Activated CD4-positive, alpha-beta T cell treated with anti-CD3 and anti-CD28 coated beads, Interleukin-2, amount 10 ng/mL, durations not matched to agents 24 days and 14 days (primary cell): Measurements from ENCODE around the gene NTS. TPM values are rescaled to one million over a fixed set of nuclear protein-coding genes. Genes with fewer than 3 reads are reported as not detected.

Experiments used
- DNase-seq: peaks from one replicate; pipeline ENCODE4 v3.0.0; 2022
- H3K27ac Mint-ChIP-seq: one replicate; pipeline ENCODE4 v1.8.0; 2022; ENCODE audit warnings: mild to moderate bottlenecking, mixed read lengths
- H3K27me3 Mint-ChIP-seq: one replicate; pipeline ENCODE4 v1.8.0; 2022; ENCODE audit warnings: mixed read lengths
- H3K36me3 Mint-ChIP-seq: one replicate; pipeline ENCODE4 v1.8.0; 2022; ENCODE audit warnings: low read depth, mild to moderate bottlenecking, mixed read lengths
- H3K4me1 Mint-ChIP-seq: one replicate; pipeline ENCODE4 v1.8.0; 2021; ENCODE audit warnings: mixed read lengths
- H3K4me3 Mint-ChIP-seq: one replicate; pipeline ENCODE4 v1.8.0; 2022; ENCODE audit warnings: mild to moderate bottlenecking, moderate library complexity, mixed read lengths
- H3K9me3 Mint-ChIP-seq: one replicate; pipeline ENCODE4 v1.8.0; 2021; ENCODE audit warnings: mixed read lengths
- intact Hi-C: fragments of 100-400 bp; cut with micrococcal nuclease; formaldehyde crosslinking; loops from one replicate; pipeline ENCODE4 v1.15.1; 2023
- total RNA-seq: library from RNA; stranded (reverse); gene quantifications from 2 replicates; pipeline ENCODE4 v1.2.3, GENCODE V29; 2022

Gene NTS
- not detected in 2 replicates for total RNA-seq

DNA sequence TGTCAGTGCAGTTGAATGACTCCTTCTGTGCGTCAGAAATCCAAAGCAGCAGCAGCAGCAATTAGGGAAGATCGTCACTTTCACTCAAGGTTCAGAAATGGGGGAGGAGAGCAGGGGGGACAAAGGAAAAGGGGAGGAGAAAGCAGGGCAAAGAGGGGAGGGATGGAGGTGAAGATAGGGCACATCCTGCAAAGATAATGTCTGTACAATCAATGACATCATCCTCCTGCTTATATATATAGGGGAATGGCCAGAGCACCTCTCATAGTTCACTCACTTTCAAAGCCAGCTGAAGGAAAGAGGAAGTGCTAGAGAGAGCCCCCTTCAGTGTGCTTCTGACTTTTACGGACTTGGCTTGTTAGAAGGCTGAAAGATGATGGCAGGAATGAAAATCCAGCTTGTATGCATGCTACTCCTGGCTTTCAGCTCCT, at the start of gene NTS:
Gene NTS (plus strand): TSS at position 265 of the 431 bp plus-strand sequence. CDS start 109 bp downstream, at position 374.
- no peaks in the 10 kb centered on the region for H3K27me3 Mint-ChIP-seq
- no peak within 1 kb of the TSS for H3K4me3 Mint-ChIP-seq
- intact Hi-C loops, result no loop called here
- no peaks in the 10 kb centered on the region for H3K9me3 Mint-ChIP-seq
- H3K36me3 Mint-ChIP-seq, result no peaks in the 10 kb centered on the region
- H3K4me1 Mint-ChIP-seq, result no peaks in the 10 kb centered on the region
- no peak for DNase-seq
- H3K27ac Mint-ChIP-seq, result no peak within 1 kb of the TSS

DNA sequence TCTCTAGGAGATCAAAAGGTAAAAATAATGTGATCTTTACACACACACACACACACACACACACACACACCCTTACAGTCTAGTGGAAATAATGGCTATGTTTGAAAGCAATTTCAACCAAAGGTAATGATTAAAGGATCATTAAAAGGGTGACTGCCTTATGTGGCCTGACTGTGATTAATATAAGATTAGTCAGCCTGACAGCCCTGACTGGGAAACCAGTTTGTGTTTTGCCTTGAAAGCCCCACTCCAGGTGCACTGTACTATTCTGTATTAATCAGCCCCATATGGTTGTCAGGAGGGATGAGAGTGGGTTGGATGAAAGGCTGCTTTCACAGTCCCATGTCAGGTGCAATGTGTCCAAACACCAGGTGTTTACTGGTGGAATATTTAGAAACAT, 48.3 kb upstream of the NTS start:
- Mint-ChIP-seq H3K4me1 (no peaks in the 10 kb centered on the region), H3K9me3 (no peaks in the 10 kb centered on the region), H3K27me3 (no peaks in the 10 kb centered on the region), H3K36me3 (no peaks in the 10 kb centered on the region), H3K4me3 (no peak overlapping the region), H3K27ac (no peak overlapping the region)
- intact Hi-C loops, result no loop called here
- no peak for DNase-seq

DNA sequence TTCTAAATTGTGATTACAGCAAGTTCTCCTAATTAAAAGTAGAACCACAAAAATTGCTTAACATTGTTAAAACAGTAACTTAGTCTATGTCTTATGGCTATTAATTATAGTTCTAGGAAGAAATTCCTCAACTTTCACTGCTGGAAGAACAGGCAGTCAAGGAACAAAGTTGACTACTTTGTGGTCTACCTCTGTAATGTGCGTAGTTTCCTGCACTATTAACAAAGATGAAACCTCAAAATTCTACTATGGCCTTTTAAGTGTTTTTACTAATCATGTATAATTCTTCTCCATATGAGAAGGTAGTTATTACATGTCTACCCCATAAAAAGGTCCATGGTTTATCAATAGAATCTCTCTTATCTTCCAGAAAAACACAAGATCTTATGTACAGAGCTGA, 45.5 kb upstream of the NTS start:
- no peaks in the 10 kb centered on the region for H3K4me1 Mint-ChIP-seq
- H3K27me3 Mint-ChIP-seq, result no peaks in the 10 kb centered on the region
- H3K9me3 Mint-ChIP-seq, result no peaks in the 10 kb centered on the region
- intact Hi-C loops, result no loop called here
- no peak overlapping the region for H3K27ac Mint-ChIP-seq
- no peaks in the 10 kb centered on the region for H3K36me3 Mint-ChIP-seq
- no peak for DNase-seq
- no peak overlapping the region for H3K4me3 Mint-ChIP-seq

GRCh38 chr12:85829391-85829790, 44.7 kb upstream of the NTS start:
- H3K27me3 Mint-ChIP-seq, result no peaks in the 10 kb centered on the region
- intact Hi-C loops, result no loop called here

DNA sequence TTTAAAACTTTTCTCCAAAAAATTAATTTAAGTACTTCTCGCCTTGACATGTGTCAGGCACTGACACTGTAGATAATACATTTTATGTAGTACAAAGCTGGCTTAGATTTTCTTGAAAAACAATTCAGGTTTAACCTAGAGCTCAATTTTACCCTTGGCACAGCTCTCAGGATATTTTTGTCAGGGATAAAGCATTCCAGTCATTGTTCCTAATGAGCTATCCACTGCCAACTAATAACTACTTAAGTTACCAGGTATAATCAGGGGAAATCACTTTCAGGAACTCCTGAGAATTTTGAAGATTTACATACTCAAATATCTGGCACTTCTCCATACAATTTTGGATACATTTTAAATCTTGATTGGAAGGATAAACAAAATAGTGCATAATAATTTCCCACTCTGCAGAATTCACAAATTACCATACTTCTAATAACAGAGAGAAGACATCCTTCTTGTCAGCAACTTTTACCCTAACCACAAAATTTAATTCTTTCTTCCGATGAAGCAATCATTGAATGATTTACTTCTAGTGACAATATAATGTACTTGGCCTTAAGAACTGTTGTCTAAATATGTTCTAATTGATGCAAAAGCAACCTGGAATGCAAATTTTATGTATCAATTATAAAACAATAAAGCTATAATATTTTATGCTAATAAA, 42.6 kb upstream of the NTS start:
- no peak for DNase-seq
- Mint-ChIP-seq H3K27ac (no peak overlapping the region), H3K27me3 (no peaks in the 10 kb centered on the region), H3K36me3 (no peaks in the 10 kb centered on the region), H3K4me1 (no peaks in the 10 kb centered on the region), H3K4me3 (no peak overlapping the region), H3K9me3 (no peaks in the 10 kb centered on the region)
- intact Hi-C loops, result no loop called here

More at GRCh38 chr12:85829391-85829790, 44.7 kb upstream of the NTS start:
- DNase-seq, result no peak
- H3K4me1 Mint-ChIP-seq, result no peaks in the 10 kb centered on the region
- no peaks in the 10 kb centered on the region for H3K36me3 Mint-ChIP-seq
- H3K4me3 Mint-ChIP-seq, result no peak overlapping the region
- H3K9me3 Mint-ChIP-seq, result no peaks in the 10 kb centered on the region
- H3K27ac Mint-ChIP-seq, result no peak overlapping the region

- Mint-ChIP-seq H3K4me3 (no peak overlapping the region), H3K9me3 (no peaks in the 10 kb centered on the region), H3K36me3 (no peaks in the 10 kb centered on the region), H3K27me3 (no peaks in the 10 kb centered on the region), H3K4me1 (no peaks in the 10 kb centered on the region), H3K27ac (no peak overlapping the region)
- intact Hi-C loops, result no loop called here
- no peak for DNase-seq
Measured at GRCh38 chr12:85833579-85833978, 40.5 kb upstream of the NTS start.

GRCh38 chr12:85834378-85834777, 39.7 kb upstream of the NTS start:
- H3K27me3 Mint-ChIP-seq, result no peaks in the 10 kb centered on the region
- no peak overlapping the region for H3K4me3 Mint-ChIP-seq
- H3K9me3 Mint-ChIP-seq, result no peaks in the 10 kb centered on the region
- DNase-seq, result no peak
- H3K27ac Mint-ChIP-seq, result no peak overlapping the region
- intact Hi-C loops, result no loop called here
- H3K36me3 Mint-ChIP-seq, result no peaks in the 10 kb centered on the region
- no peaks in the 10 kb centered on the region for H3K4me1 Mint-ChIP-seq

DNA sequence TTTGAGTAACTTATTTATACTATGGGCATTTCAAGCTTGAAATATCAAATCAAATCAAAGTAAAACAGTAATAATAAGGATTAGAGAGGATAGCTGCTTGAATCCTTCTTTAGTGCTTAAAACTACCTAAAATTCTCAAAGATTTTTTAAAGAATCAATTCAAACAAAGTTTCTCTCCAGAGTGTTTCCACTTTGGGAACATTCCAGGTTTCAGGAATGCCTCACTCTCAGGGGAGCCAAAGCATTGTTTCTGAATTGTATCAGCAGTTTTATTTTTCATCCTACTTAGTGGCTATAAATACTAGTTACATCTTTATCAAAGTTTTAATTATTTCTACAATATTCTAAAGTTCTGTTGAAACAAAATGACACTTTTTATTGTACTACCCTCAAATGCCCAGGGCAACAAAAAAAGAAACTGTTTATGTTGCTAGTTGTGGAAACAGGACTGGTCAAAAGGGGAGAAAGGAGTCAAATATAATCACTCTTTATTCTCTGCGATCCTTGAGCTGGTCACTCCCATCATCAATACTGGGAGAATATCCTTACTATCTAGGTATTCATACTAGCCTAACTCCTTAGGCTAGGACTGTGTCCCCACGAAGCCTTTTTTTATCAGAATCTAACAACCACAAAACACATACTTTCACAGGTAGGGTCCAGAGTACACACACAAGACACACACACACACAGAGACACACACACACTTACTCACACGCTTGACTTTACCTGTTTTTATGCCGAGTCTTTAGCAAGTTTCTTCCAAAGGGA, 38.5 kb upstream of the NTS start:
- Mint-ChIP-seq H3K4me1 (no peaks in the 10 kb centered on the region), H3K4me3 (no peak overlapping the region), H3K9me3 (no peaks in the 10 kb centered on the region), H3K27ac (no peak overlapping the region), H3K36me3 (no peaks in the 10 kb centered on the region), H3K27me3 (no peaks in the 10 kb centered on the region)
- DNase-seq, result no peak
- intact Hi-C loops, result no loop called here

- Mint-ChIP-seq H3K27ac (no peak within 1 kb of the TSS), H3K4me1 (no peaks in the 10 kb centered on the region), H3K4me3 (no peak within 1 kb of the TSS), H3K36me3 (no peaks in the 10 kb centered on the region), H3K9me3 (no peaks in the 10 kb centered on the region), H3K27me3 (no peaks in the 10 kb centered on the region)
- no peak for DNase-seq
- intact Hi-C loops, result no loop called here
Measured at GRCh38 chr12:85836197-85837090, 37.7 kb upstream of the NTS start, which contains the start of gene RASSF9. TSS of gene RASSF9 (minus strand) at chr12:85836409. CDS start at chr12:85836201, 208 bp downstream.

- DNase-seq, result no peak
- Mint-ChIP-seq H3K4me3 (no peak overlapping the region), H3K27ac (no peak overlapping the region), H3K36me3 (no peaks in the 10 kb centered on the region), H3K9me3 (no peaks in the 10 kb centered on the region), H3K4me1 (no peaks in the 10 kb centered on the region), H3K27me3 (no peaks in the 10 kb centered on the region)
- intact Hi-C loops, result no loop called here
Measured at GRCh38 chr12:85843606-85844310, 30.3 kb upstream of the NTS start.

GRCh38 chr12:85849344-85849743, 24.8 kb upstream of the NTS start:
- Mint-ChIP-seq H3K9me3 (no peaks in the 10 kb centered on the region), H3K4me3 (no peak overlapping the region), H3K27me3 (no peaks in the 10 kb centered on the region), H3K4me1 (no peaks in the 10 kb centered on the region), H3K27ac (no peak overlapping the region), H3K36me3 (no peaks in the 10 kb centered on the region)
- intact Hi-C loops, result no loop called here
- DNase-seq, result no peak

DNA sequence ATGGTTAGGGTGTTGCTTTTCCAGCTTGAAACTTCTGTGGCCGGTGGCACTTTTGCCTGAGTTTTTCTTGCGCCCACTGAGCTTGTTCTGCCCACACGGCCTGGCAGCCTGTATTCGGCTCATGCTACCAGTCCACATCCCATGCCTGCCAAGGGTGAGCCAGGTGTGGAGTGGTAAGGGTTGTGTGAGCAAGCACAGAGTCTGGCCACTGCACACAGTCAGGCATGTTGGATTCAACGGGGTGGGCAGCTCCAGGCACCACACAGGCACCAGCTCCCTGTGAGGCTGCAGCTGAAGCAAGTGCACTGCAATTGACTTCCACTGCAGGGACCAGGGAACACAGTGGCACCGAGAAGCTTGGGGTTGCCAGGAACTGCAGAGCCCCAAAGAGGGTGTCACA, 18.8 kb upstream of the NTS start:
- H3K9me3 Mint-ChIP-seq, result no peaks in the 10 kb centered on the region
- H3K27ac Mint-ChIP-seq, result no peak overlapping the region
- no peaks in the 10 kb centered on the region for H3K4me1 Mint-ChIP-seq
- intact Hi-C loops, result no loop called here
- H3K4me3 Mint-ChIP-seq, result no peak overlapping the region
- no peak for DNase-seq
- H3K27me3 Mint-ChIP-seq, result no peaks in the 10 kb centered on the region
- no peaks in the 10 kb centered on the region for H3K36me3 Mint-ChIP-seq

DNA sequence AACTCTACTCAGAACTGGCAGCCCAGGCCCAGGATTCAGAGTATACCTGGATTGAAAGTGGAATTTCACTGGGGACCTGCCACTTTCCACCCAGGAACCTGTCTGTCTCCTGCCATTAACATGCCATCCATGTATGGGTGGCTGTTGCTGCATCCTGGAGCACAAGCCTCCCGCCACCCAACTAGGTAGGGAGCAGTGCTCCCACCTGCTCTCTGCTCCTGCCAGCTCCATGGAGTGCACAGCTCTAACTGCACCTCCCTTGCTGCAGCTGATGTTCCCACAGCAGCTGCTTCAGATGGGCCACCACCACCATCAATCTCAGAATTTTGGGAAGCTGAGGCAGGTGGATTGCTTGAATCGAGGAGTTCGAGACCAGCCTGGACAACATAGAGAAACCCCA, 17.1 kb upstream of the NTS start:
- no peak overlapping the region for H3K4me3 Mint-ChIP-seq
- no peaks in the 10 kb centered on the region for H3K9me3 Mint-ChIP-seq
- H3K4me1 Mint-ChIP-seq, result no peaks in the 10 kb centered on the region
- H3K27me3 Mint-ChIP-seq, result no peaks in the 10 kb centered on the region
- no peak for DNase-seq
- intact Hi-C loops, result no loop called here
- H3K27ac Mint-ChIP-seq, result no peak overlapping the region
- H3K36me3 Mint-ChIP-seq, result no peaks in the 10 kb centered on the region
